Smooth muscle cell (in vitro differentiated cells): ENCODE results near the gene SRSF2. TPM values are rescaled to one million over a fixed set of nuclear protein-coding genes. Genes with fewer than 3 reads are reported as not detected.
A peak's percentile ranks its signal among the peaks of the same experiment; 100 is the strongest.

Experiments used
- DNase-seq: peaks from one replicate; lab custom pipeline; 2025; ENCODE audit not compliant: unreplicated experiment; lab: John Stamatoyannopoulos, UW
- H2AFZ ChIP-seq: fragments of 200-600 bp; sonication (generic); 2 replicates; pipeline ENCODE4 v1.6.0; 2016; ENCODE audit warnings: antibody characterized with exemption, low read depth, mild to moderate bottlenecking
- H3F3A ChIP-seq: fragments of 200-600 bp; sonication (generic); 2 replicates; pipeline ENCODE4 v1.6.0; 2017; ENCODE audit warnings: antibody characterized with exemption, low read depth
- H3K27ac ChIP-seq: fragments of 200-600 bp; sonication (generic); 2 replicates; pipeline ENCODE4 v1.5.1; 2016; ENCODE audit warnings: low read depth, mild to moderate bottlenecking
- H3K27me3 ChIP-seq: fragments of 200-600 bp; sonication (generic); 2 replicates; pipeline ENCODE4 v1.6.1; 2016; ENCODE audit warnings: low read depth, mild to moderate bottlenecking
- H3K36me3 ChIP-seq: fragments of 200-600 bp; sonication (generic); 2 replicates; pipeline ENCODE4 v1.5.1; 2016; ENCODE audit warnings: low read depth
- H3K4me1 ChIP-seq: fragments of 200-600 bp; sonication (generic); 2 replicates; pipeline ENCODE4 v1.5.1; 2016; ENCODE audit warnings: low read depth
- H3K4me2 ChIP-seq: fragments of 200-600 bp; sonication (generic); 2 replicates; pipeline ENCODE4 v1.6.0; 2016; ENCODE audit warnings: mild to moderate bottlenecking
- H3K4me3 ChIP-seq: fragments of 200-600 bp; sonication (generic); 2 replicates; pipeline ENCODE4 v1.5.1; 2016; ENCODE audit warnings: mild to moderate bottlenecking
- H3K79me2 ChIP-seq: fragments of 200-600 bp; sonication (generic); 2 replicates; pipeline ENCODE4 v1.6.0; 2016; ENCODE audit warnings: low read depth, mild to moderate bottlenecking
- H3K9ac ChIP-seq: fragments of 200-600 bp; sonication (generic); 2 replicates; pipeline ENCODE4 v1.6.0; 2016; ENCODE audit warnings: low read depth
- H3K9me3 ChIP-seq: fragments of 200-600 bp; sonication (generic); replicated peaks from 2 replicates; pipeline ENCODE4 v1.5.1; 2016; ENCODE audit warnings: low read depth
- H4K20me1 ChIP-seq: fragments of 200-600 bp; sonication (generic); 2 replicates; pipeline ENCODE4 v1.6.0; 2016; ENCODE audit warnings: low read depth
- CTCF ChIP-seq: fragments of 200-600 bp; sonication (generic); IDR thresholded peaks from 2 replicates; pipeline ENCODE4 v1.5.1; 2017; ENCODE audit warnings: borderline replicate concordance, mild to moderate bottlenecking, antibody characterized with exemption; ENCODE audit not compliant: insufficient read depth, poor library complexity, severe bottlenecking
- WGBS: methylation state at CpG from one replicate; pipeline ENCODE4 v1.1.7; 2016; ENCODE audit warnings: low lambda C conversion rate; 5-methylcytosine and 5-hydroxymethylcytosine counted together
- polyA plus RNA-seq: library from polyadenylated mRNA; unstranded; fragments of >200 nt; fragmentation: Nextera tagmentation; extraction: Ambion mirVana; gene quantifications from 2 replicates; pipeline ENCODE4 v1.2.1, GENCODE V29; 2016
- total RNA-seq: library from RNA; depleted of rRNA; stranded (reverse); fragments of >200 nt; gene quantifications from 2 replicates; pipeline ENCODE4 v1.2.3, GENCODE V29; 2014

The SRSF2 gene
- total and polyA plus RNA-seq, 2 experiments from 2014 or later = 109 to 166 TPM

- Histone ChIP-seq H3K4me1 (peaks cover 37% of the 10 kb centered on the region), H3K36me3 (no peaks in the 10 kb centered on the region), H3K79me2 (peaks cover 72% of the 10 kb centered on the region), H2AFZ (no peak overlapping the region), H3K4me3 (peak overlapping the region; percentile 91), H3F3A (peaks cover 40% of the 10 kb centered on the region), H3K4me2 (peak overlapping the region; percentile 95), H3K27me3 (no peaks in the 10 kb centered on the region), H3K9ac (peak overlapping the region; percentile 88), H4K20me1 (peaks cover 50% of the 10 kb centered on the region), H3K27ac (peak overlapping the region; percentile 96), H3K9me3 (no peaks in the 10 kb centered on the region)
- DNase-seq = no peak
- WGBS = 33% methylated on average over 5 of the region's 5 CpGs
- no peak for TF ChIP-seq CTCF
Measured at GRCh38 chr17:76735006-76735405, 2.1 kb downstream of the SRSF2 start.

GRCh38 chr17:76734080-76734840 lies 2.9 kb downstream of the SRSF2 start:
- Histone ChIP-seq H3K4me3 (peak overlapping the region; percentile 91), H3K4me2 (peak overlapping the region; percentile 95), H3K36me3 (no peaks in the 10 kb centered on the region), H3K9me3 (no peaks in the 10 kb centered on the region), H4K20me1 (peaks cover 55% of the 10 kb centered on the region), H3K79me2 (peaks cover 74% of the 10 kb centered on the region), H3F3A (peaks cover 40% of the 10 kb centered on the region), H2AFZ (no peak overlapping the region), H3K27ac (peak overlapping the region; percentile 96), H3K9ac (peak overlapping the region; percentile 88), H3K27me3 (no peaks in the 10 kb centered on the region), H3K4me1 (peaks cover 31% of the 10 kb centered on the region)
- 58% methylated on average over 8 of the region's 8 CpGs for WGBS
- no peak for DNase-seq
- TF ChIP-seq CTCF = no peak

GRCh38 chr17:76733618-76733957 lies 3.5 kb downstream of the SRSF2 start:
- Histone ChIP-seq H2AFZ (no peak overlapping the region), H3K9me3 (no peaks in the 10 kb centered on the region), H3K79me2 (peaks cover 71% of the 10 kb centered on the region), H3K4me3 (peak overlapping the region; percentile 91), H3K27me3 (no peaks in the 10 kb centered on the region), H4K20me1 (peaks cover 56% of the 10 kb centered on the region), H3K36me3 (no peaks in the 10 kb centered on the region), H3K4me1 (peaks cover 24% of the 10 kb centered on the region), H3K4me2 (peak overlapping the region; percentile 95), H3F3A (peaks cover 40% of the 10 kb centered on the region), H3K9ac (no peak overlapping the region), H3K27ac (peak overlapping the region; percentile 96)
- TF ChIP-seq CTCF = no peak
- 93% methylated on average over 1 of the region's 1 CpG for WGBS
- DNase-seq = no peak
